ENCODE data around the gene OS9. TPM values are rescaled to one million over a fixed set of nuclear protein-coding genes. Genes with fewer than 3 reads are reported as not detected.

Gene OS9
- total and polyA plus RNA-seq, 9 of the 15 experiments (the other 6 are each of a cell fraction or from before 2014, with no cell fraction given), result 4.6 to 105 (median 89.5) TPM

- ChIA-PET CTCF (ENCODE audit: low intra/inter-chr PET ratio) (no interaction called here), POLR2A (interaction anchor here (0.7 to 0.8 kb wide), 2 partner anchors 98 to 260 kb away, joined by 3 to 4 read pairs; no protein-coding TSS in a partner anchor)
- DNase-seq (ENCODE audit: extremely low read depth in 1 of 4, low spot score in 3 of 4) (no peak), FAIRE-seq (no peak), ATAC-seq (no peak)
- Histone ChIP-seq H4K20me1 (replicated peaks; ENCODE audit: control insufficient read depth, insufficient read depth, low read length) (no peaks in the 10 kb centered on the region), H3K9me3 (replicated peaks; ENCODE audit: control insufficient read depth, insufficient read depth, low read depth, low read length) (no peaks in the 10 kb centered on the region), H3K4me2 (ENCODE audit: insufficient read depth, low read length) (no peak overlapping the region), H3K4me3 (no peak overlapping the region), H3K79me2 (ENCODE audit: control insufficient read depth, insufficient read depth, low read length) (peaks cover 44% of the 10 kb centered on the region), H2AFZ (ENCODE audit: low read depth, low read length) (no peak overlapping the region), H3K27me3 (ENCODE audit: control insufficient read depth in 2 of 2, insufficient read depth in 2 of 2, low read length in 2 of 2) (no peaks in the 10 kb centered on the region; a peak in 1 of 5 replicates), H3K9me1 (ENCODE audit: control insufficient read depth, insufficient read depth, low read length) (no peaks in the 10 kb centered on the region), H3K36me3 (ENCODE audit: control insufficient read depth, insufficient read depth, low read length) (peaks cover 56% of the 10 kb centered on the region), H3K4me1 (replicated peaks in 1 of 2; ENCODE audit: control insufficient read depth in 2 of 2, insufficient read depth in 2 of 2, low read length in 2 of 2) (peaks cover 18 to 33% of the 10 kb centered on the region in 2 experiments), H3K27ac (ENCODE audit: extremely low read depth, low read depth, low read length) (no peak overlapping the region), H3K9ac (ENCODE audit: insufficient read depth in 1 of 2, low read depth in 2 of 2, low read length in 2 of 2) (no peak overlapping the region; a peak in 1 of 4 replicates)
- WGBS (ENCODE audit: insufficient coverage, low coverage, missing lambda C conversion rate), result 97% methylated on average over 4 of the region's 5 CpGs
- TF ChIP-seq ARID2 (IDR thresholded peaks at IDR 0.05) (no peak), ZNF395 (CRISPR knock-in tag; IDR thresholded peaks at IDR 0.05) (no peak), NR2C2 (CRISPR knock-in tag; IDR thresholded peaks at IDR 0.05) (no peak), NR2C2 (tag; IDR thresholded peaks at IDR 0.05) (no peak), ATF7 (IDR thresholded peaks at IDR 0.05) (no peak), FIP1L1 (IDR thresholded peaks at IDR 0.05; ENCODE audit: low read depth, low read length, poor library complexity, severe bottlenecking) (no peak), BDP1 (IDR thresholded peaks at IDR 0.05; ENCODE audit: insufficient read depth, insufficient read length) (no peak), ELF4 (CRISPR knock-in tag; IDR thresholded peaks at IDR 0.05) (no peak), FOXA3 (CRISPR knock-in tag; conservative IDR thresholded peaks at IDR 0.05 in 1 of 2, IDR thresholded peaks at IDR 0.05 in 1 of 2) (no peak), ZBED1 (IDR thresholded peaks at IDR 0.05) (no peak), U2AF2 (optimal IDR thresholded peaks at IDR 0.05; ENCODE audit: low read depth, low read length) (no peak), PML (IDR thresholded peaks at IDR 0.05; ENCODE audit: low read length) (no peak), ZNF436 (CRISPR knock-in tag; IDR thresholded peaks at IDR 0.05) (no peak), BRD9 (IDR thresholded peaks at IDR 0.05; ENCODE audit: low read depth, partially characterized antibody) (no peak), ILF3 (IDR thresholded peaks at IDR 0.05; ENCODE audit: borderline replicate concordance) (no peak), CUX1 (CRISPR knock-in tag; IDR thresholded peaks at IDR 0.05) (no peak), MECOM (CRISPR knock-in tag; IDR thresholded peaks at IDR 0.05) (no peak), HDAC8 (tag; IDR thresholded peaks at IDR 0.05) (no peak), ZNF586 (CRISPR knock-in tag; conservative IDR thresholded peaks at IDR 0.05) (no peak)
- in situ Hi-C loops (cut with MboI), result loop anchor here (10.0 kb wide), 1 partner anchor 434 kb away; no protein-coding TSS in a partner anchor
- intact Hi-C loops (cut with micrococcal nuclease), result no loop called here
- BruUV-seq (replicated peaks), result no TSS peak
Observed at GRCh38 chr12:57749061-57749460, 55.1 kb downstream of the OS9 start.
